ENCODE results near the gene MBNL1.

- TF ChIP-seq EP300 (IDR thresholded peaks at IDR 0.05) (no peak), CTCF (IDR thresholded peaks at IDR 0.05) (no peak), POLR2AphosphoS5 (IDR thresholded peaks at IDR 0.05) (no peak)
These were observed 228.0 kb downstream of the MBNL1 start for GRCh38 chr3:152496716-152497115.

Data from upper lobe of left lung (tissue), 4 donors.